Left lung (tissue), 10 donors: ENCODE results near the gene PIK3R3. TPM values are rescaled to one million over a fixed set of nuclear protein-coding genes. Genes with fewer than 3 reads are reported as not detected.

Source experiments
- ATAC-seq: fragments of 200-7000 bp; cut with Tn5 transposase; one replicate; pipeline ENCODE4 v1.9.1; 2020; ENCODE audit warnings: moderate library complexity
- DNase-seq, 4 donors: peaks; one replicate each; pipeline ENCODE4 v3.0.0-alpha.2; 2013 to 2020
- H3K27ac ChIP-seq, 2 donors: fragments of 200-600 bp; sonication (generic) in 1 of 2; one replicate each; pipeline versions ENCODE4 v1.5.0 to v1.8.0; 2020 to 2021
- H3K27me3 ChIP-seq, 2 donors: fragments of 200-600 bp; sonication (generic) in 1 of 2; one replicate each; pipeline versions ENCODE4 v1.5.0 to v1.8.0; 2020 to 2021
- H3K36me3 ChIP-seq, 2 donors: fragments of 200-600 bp; sonication (generic) in 1 of 2; one replicate each; pipeline versions ENCODE4 v1.5.0 to v1.8.0; 2020 to 2021
- H3K4me1 ChIP-seq, 2 donors: fragments of 200-600 bp; one replicate each; pipeline ENCODE4 v1.8.0; 2021
- H3K4me3 ChIP-seq, 2 donors: fragments of 200-600 bp; sonication (generic) in 1 of 2; one replicate each; pipeline versions ENCODE4 v1.5.0 to v1.8.0; 2020 to 2021; ENCODE audit warnings: mild to moderate bottlenecking in 1 of 2
- H3K9me3 ChIP-seq, 2 donors: fragments of 200-600 bp; sonication (generic) in 1 of 2; one replicate each; pipeline versions ENCODE4 v1.5.0 to v1.8.0; 2020 to 2021
- intact Hi-C, 2 donors: fragments of 100-400 bp; cut with DNase I; formaldehyde crosslinking; loops; one replicate each; pipeline versions ENCODE4 v1.11.2 to v1.14.2; 2022
- polyA plus RNA-seq, 6 donors: library from polyadenylated mRNA; unstranded; fragments of 120-200 nt; gene quantifications; one replicate each; pipeline ENCODE4 v1.2.1, GENCODE V29; 2013; ENCODE audit not compliant: insufficient read length in 6 of 6
- total RNA-seq, 2 donors: library from RNA; stranded (reverse); fragmentation: NEBNext Ultra II Directional; extraction: Animal tissue kit (Norgen Biotek cat#: 25700); gene quantifications; one replicate each; pipeline ENCODE4 v1.2.1, GENCODE V29; 2021
- TF ChIP-seq, protein P1 (sequence below), 2 donors: fragments of 200-600 bp; sonication (generic) in 1 of 2; IDR thresholded peaks; one replicate each; pipeline versions ENCODE4 v1.5.0 to v1.8.0; 2021; ENCODE audit warnings: antibody characterized with exemption in 2 of 2
- donor health status: DM: no; HTN: yes; CAD: no.
- donor health status: DM: no; HTN: no; CAD: no.

The PIK3R3 gene
- total and polyA plus RNA-seq, 8 donors: 15.2 to 46.5 (median 22.6) TPM

DNA sequence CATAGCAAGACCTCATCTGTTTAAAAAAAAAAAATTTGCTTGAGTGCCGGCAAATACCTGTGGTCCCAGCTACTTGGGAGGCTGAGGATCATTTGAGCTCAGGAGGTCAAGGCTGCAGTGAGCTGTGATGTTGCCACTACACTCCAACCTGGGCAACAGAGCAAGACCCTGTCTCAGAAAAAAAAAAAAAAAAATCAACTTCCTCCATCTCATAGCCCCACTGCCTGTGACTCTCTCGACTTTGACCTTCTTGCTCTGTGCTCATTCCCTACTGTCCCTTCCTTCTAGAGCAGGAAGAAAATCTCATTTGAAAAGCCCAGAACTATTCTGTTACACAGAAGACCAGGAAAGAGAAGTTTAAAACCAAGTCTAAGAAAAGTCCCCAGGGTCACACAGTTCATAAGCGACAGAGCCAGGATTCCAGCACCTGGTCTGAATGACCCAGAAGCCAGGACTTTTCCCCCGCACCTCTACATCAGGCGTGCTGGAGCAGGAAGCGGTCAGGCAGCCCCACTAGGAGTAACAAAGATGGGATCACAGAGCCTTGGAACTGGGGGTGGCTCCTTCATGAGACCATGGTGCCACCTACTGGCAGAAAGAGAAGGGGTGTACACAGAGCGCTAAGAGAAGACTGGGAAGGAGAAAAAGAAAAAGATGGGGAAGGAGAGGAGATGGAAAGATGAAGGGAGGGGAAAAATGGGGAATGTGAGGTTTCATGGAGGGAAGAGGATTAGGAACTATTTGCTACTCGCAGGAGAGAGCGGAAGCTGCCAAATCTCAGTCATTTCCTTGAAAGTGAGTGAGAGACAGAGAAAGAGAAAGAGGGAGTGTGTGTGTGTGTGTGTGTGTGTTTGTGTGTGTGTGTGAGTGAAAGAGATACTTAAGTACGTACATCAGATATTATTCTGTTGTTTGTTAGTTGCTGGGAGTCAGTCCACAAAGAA lies 47.0 kb upstream of the PIK3R3 start:
- Histone ChIP-seq H3K27me3 (no peaks in the 10 kb centered on the region), H3K4me1 (peaks cover 22 to 31% of the 10 kb centered on the region in 2 donors), H3K36me3 (no peaks in the 10 kb centered on the region), H3K27ac (no peak overlapping the region), H3K4me3 (no peak overlapping the region), H3K9me3 (no peaks in the 10 kb centered on the region)
- peak; percentile 87 for ATAC-seq
- TF ChIP-seq, protein P1, sequence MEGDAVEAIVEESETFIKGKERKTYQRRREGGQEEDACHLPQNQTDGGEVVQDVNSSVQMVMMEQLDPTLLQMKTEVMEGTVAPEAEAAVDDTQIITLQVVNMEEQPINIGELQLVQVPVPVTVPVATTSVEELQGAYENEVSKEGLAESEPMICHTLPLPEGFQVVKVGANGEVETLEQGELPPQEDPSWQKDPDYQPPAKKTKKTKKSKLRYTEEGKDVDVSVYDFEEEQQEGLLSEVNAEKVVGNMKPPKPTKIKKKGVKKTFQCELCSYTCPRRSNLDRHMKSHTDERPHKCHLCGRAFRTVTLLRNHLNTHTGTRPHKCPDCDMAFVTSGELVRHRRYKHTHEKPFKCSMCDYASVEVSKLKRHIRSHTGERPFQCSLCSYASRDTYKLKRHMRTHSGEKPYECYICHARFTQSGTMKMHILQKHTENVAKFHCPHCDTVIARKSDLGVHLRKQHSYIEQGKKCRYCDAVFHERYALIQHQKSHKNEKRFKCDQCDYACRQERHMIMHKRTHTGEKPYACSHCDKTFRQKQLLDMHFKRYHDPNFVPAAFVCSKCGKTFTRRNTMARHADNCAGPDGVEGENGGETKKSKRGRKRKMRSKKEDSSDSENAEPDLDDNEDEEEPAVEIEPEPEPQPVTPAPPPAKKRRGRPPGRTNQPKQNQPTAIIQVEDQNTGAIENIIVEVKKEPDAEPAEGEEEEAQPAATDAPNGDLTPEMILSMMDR (IDR thresholded peaks at IDR 0.05): peak; percentile 82 to 84
- intact Hi-C loops: loop anchor here in 1 of 2 donors (2.0 kb wide), 1 partner anchor 143 kb away; no protein-coding TSS in a partner anchor
- DNase-seq: peak in 3 of 4 donors; percentile 78 to 92 (median 81)

DNA sequence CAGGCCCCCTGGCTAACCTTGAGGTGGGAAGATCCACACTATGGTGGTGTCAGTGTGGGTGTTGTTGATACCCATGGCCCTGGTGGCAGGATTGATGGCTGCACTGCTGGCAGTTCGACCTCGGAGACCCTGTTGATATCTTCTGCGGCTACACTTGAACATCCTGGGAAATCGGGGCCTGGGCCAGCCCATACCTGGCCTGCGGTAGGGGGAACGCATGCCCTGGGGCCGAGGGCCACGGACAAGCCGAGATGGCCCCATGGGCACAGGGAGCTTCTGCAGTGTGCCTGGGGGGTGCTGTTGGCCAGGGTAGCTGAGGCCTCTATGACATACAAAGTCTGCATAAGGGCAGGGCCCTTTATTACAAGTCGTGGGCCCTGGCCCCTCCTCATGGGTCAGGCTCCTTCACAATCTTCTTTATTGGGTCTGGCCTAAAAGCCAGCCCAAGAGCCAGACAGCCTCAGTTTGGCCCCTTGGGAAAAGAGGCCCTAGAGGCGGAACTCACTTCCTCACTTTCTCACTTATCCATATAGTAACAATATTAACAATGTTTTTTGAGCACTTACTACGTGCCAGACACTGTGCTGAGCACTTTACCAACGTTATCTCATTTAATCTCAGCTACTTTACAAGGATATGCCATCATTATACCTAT lies 43.9 kb upstream of the PIK3R3 start, which contains the start of gene P3R3URF:
TSS of gene P3R3URF (minus strand) at position 278 of the 655 bp plus-strand sequence. CDS start at position 261, 17 bp downstream.
- TF ChIP-seq, protein P1 (IDR thresholded peaks at IDR 0.05): no peak
- no peak for DNase-seq
- no peak for ATAC-seq
- no peaks in the 10 kb centered on the region for H3K27me3 ChIP-seq
- no peak within 1 kb of the TSS for H3K4me3 ChIP-seq
- H3K36me3 ChIP-seq: no peaks in the 10 kb centered on the region
- peaks cover 19 to 40% of the 10 kb centered on the region in 2 donors for H3K4me1 ChIP-seq
- no peaks in the 10 kb centered on the region for H3K9me3 ChIP-seq
- intact Hi-C loops: no loop called here
- H3K27ac ChIP-seq: peak within 1 kb of the TSS; percentile 17 to 75

DNA sequence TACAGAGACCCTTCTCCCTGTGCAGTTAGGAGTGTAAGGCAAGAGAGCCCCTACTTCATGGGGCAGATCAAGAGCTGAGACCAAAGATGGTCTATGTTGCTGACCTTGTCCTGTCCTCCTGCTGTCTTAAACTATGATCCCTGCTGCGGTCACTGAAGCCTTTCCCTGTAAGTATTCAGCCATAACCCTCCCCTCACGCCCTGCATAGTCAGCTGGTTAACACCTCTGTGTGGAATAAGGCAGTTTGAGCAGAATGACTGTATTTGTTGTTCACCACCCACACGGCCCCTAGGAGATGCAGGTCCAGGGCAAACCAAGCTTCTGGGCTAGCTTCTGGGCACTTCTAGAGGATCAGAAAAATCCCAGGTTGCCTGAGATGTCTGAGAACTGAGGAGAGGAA lies 42.8 kb upstream of the PIK3R3 start:
- ATAC-seq: no peak
- Histone ChIP-seq H3K36me3 (no peaks in the 10 kb centered on the region), H3K27me3 (no peaks in the 10 kb centered on the region), H3K9me3 (no peaks in the 10 kb centered on the region), H3K4me1 (peaks cover 19 to 47% of the 10 kb centered on the region in 2 donors), H3K4me3 (no peak overlapping the region), H3K27ac (peak overlapping the region; percentile 17 to 75)
- DNase-seq: no peak
- TF ChIP-seq, protein P1 (IDR thresholded peaks at IDR 0.05): no peak
- intact Hi-C loops: no loop called here

DNA sequence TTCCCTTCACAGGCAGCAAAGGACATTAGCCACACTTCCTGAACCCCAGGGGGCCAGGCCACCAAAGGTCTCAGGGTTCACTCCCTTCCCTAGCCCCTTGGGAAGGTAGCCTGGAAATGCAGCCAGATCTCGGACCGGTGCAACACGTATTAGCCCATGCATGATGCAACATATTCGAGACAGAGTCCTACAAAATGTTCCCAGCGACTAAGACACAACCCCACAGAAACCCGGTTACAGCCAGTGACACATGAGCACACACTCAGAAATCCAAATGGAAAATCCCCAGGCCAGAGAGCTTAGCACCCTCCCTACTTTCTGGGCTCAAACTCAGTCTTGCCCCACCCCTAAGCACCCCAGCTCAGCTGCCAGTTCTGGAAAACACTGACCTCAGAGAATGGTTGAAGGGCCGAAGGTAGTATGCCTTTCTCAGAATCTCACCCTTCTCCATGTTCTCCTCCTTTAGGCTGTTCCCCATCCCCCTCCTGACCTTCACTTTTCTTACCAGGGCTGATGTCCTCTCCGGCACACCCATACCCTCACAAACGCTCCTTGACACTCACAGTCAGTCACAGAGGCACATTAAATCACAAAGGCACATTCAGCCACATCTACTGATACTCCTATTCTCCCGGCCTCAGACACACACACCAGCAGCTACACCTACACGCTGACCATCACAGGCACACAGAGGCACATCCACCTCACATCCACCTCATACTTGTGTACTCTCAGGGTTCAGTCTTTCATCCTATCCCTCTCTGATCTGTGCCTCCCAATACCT lies 42.2 kb upstream of the PIK3R3 start, which contains the start of gene TSPAN1:
TSS of gene TSPAN1 (plus strand) at position 640 of the 784 bp plus-strand sequence. CDS start 6,021 bp downstream, outside the sequence.
- no peaks in the 10 kb centered on the region for H3K9me3 ChIP-seq
- TF ChIP-seq, protein P1 (IDR thresholded peaks at IDR 0.05): no peak
- intact Hi-C loops: no loop called here
- peaks cover 15 to 53% of the 10 kb centered on the region in 2 donors for H3K4me1 ChIP-seq
- H3K27me3 ChIP-seq: no peaks in the 10 kb centered on the region
- H3K36me3 ChIP-seq: no peaks in the 10 kb centered on the region
- no peak for DNase-seq
- peak; percentile 73 for ATAC-seq
- peak within 1 kb of the TSS; percentile 17 to 75 for H3K27ac ChIP-seq
- no peak within 1 kb of the TSS for H3K4me3 ChIP-seq
